ENCODE data around the gene FBXO28. TPM values are rescaled to one million over a fixed set of nuclear protein-coding genes. Genes with fewer than 3 reads are reported as not detected.

Gene FBXO28
- total and polyA plus RNA-seq, 2 experiments from 2014 or later, result 14.9 to 31.8 TPM

DNA sequence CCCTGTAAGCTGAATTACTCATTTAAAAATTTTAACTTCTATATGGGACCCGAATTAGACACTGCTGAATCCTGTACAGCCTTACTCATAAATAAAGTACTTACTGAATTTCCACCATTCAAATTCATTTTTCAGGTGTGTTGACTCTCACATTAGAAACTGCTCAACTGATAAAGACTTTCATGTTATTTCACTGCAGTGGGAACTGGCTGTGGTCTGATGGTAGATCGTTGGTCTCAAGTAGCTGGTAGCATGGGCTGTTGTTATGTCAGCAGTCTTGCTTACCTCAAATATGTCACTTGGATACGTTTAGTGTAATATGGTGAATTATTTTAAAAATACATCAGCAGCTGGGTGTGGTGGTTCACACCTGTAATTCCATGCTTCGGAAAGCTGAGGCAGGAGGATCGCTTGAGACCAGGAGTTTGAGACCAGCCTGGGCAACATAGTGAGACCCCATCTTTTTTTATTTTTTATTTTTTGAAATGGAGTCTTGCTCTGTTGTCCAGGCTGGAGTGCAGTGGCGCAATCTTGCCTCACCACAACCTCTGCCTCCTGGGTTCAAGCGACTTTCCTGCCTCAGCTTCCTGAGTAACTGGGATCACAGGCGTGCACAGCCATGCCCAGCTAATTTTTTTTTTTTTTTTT lies 79.5 kb downstream of the FBXO28 start:
- H3K27ac ChIP-seq, result no peak overlapping the region
- DNase-seq, result no peak
- H3F3A ChIP-seq (ENCODE audit: insufficient read depth), result peaks cover 20% of the 10 kb centered on the region; the same call in 1 of the 2 replicates
- TF ChIP-seq EZH2phosphoT487 (IDR thresholded peaks at IDR 0.05; ENCODE audit: insufficient read depth, low read depth) (no peak), EZH2 (IDR thresholded peaks at IDR 0.05; ENCODE audit: insufficient read depth, poor library complexity, severe bottlenecking) (no peak)
- no peak overlapping the region for H2AFZ ChIP-seq
- whole genome bisulfite sequencing, 2 experiments (ENCODE audit: low coverage in 1 of 2, low lambda C conversion rate in 2 of 2, missing lambda C conversion rate in 2 of 2), result 99% methylated on average over 8 of the region's 8 CpGs
- no peak overlapping the region for H3K9ac ChIP-seq
- no peak overlapping the region for H3K4me3 ChIP-seq
- peaks cover 58% of the 10 kb centered on the region for H3K79me2 ChIP-seq (ENCODE audit: insufficient read depth)
- no peaks in the 10 kb centered on the region for H3K9me2 ChIP-seq (ENCODE audit: insufficient read depth)
- H3K4me1 ChIP-seq (ENCODE audit: insufficient read depth), result no peaks in the 10 kb centered on the region; the same call in 1 of the 2 replicates
- H4K20me1 ChIP-seq (ENCODE audit: insufficient read depth), result 0 out of 2 replicates have a peak, but pooled peaks cover 3% of the 10 kb centered on the region
- no peak overlapping the region for H3K4me2 ChIP-seq (ENCODE audit: unreplicated experiment)
- no peaks in the 10 kb centered on the region for H3K27me3 ChIP-seq (replicated peaks; ENCODE audit: insufficient read depth)
- H3K36me3 ChIP-seq (ENCODE audit: low read depth), result peaks cover 28% of the 10 kb centered on the region
- in situ Hi-C loops (cut with MboI), result no loop called here
- H3K9me3 ChIP-seq (ENCODE audit: low read depth), result no peaks in the 10 kb centered on the region

DNA sequence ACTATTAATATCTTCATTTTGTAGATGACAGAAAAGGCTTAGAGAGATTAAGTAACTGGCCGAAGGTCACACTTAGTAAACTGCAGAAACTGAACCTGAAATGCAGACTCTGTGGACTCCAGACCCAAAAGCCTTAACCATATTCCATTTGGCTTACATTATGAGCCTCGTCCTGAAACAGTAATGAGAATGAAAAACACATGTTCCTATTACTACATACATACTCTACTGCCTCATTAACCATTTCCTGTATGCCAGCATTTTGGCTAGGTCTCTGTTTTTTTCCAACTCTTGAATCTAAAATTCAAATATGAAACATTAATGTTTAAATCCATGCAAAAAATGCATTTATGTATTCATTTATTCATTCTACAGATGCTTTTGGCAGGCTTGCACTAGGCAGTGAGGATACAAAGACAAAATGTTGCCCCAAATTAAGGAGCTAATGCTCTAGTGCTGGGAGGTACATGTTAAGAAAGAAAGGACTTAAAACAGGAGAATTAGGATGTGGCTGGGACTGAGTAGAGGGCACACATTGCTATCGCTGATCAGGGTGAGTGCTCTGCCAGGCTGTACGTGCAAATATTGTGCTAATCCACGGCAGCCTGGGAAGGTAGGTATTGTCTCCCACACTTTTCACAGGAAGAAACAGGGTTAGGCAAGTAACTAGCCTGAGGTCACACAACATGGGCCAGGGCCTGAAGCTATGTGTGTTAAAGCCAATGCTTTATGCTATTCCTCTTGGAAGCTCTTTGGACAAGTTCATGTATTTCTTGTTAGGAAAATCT lies 83.1 kb downstream of the FBXO28 start:
- 54 to 58% methylated on average over 5 of the region's 5 CpGs for WGBS, 2 experiments (ENCODE audit: low coverage in 1 of 2, low lambda C conversion rate in 2 of 2, missing lambda C conversion rate in 2 of 2)
- H3K79me2 ChIP-seq (ENCODE audit: insufficient read depth), result peaks cover 22% of the 10 kb centered on the region
- no peaks in the 10 kb centered on the region for H3K9me2 ChIP-seq (ENCODE audit: insufficient read depth)
- peaks cover 7% of the 10 kb centered on the region; the same call in 1 of the 2 replicates for H3F3A ChIP-seq (ENCODE audit: insufficient read depth)
- no peak for DNase-seq
- no peak overlapping the region for H3K9ac ChIP-seq
- H2AFZ ChIP-seq, result no peak overlapping the region
- in situ Hi-C loops (cut with MboI), result no loop called here
- H3K27ac ChIP-seq, result no peak overlapping the region
- no peaks in the 10 kb centered on the region for H4K20me1 ChIP-seq (ENCODE audit: insufficient read depth)
- no peaks in the 10 kb centered on the region for H3K9me3 ChIP-seq (ENCODE audit: low read depth)
- H3K4me1 ChIP-seq (ENCODE audit: insufficient read depth), result no peaks in the 10 kb centered on the region
- peaks cover 18% of the 10 kb centered on the region for H3K36me3 ChIP-seq (ENCODE audit: low read depth)
- no peak overlapping the region for H3K4me3 ChIP-seq
- no peak for TF ChIP-seq EZH2 (IDR thresholded peaks at IDR 0.05; ENCODE audit: insufficient read depth, poor library complexity, severe bottlenecking)
- no peak overlapping the region for H3K4me2 ChIP-seq (ENCODE audit: unreplicated experiment)
- H3K27me3 ChIP-seq (replicated peaks; ENCODE audit: insufficient read depth), result no peaks in the 10 kb centered on the region

DNA sequence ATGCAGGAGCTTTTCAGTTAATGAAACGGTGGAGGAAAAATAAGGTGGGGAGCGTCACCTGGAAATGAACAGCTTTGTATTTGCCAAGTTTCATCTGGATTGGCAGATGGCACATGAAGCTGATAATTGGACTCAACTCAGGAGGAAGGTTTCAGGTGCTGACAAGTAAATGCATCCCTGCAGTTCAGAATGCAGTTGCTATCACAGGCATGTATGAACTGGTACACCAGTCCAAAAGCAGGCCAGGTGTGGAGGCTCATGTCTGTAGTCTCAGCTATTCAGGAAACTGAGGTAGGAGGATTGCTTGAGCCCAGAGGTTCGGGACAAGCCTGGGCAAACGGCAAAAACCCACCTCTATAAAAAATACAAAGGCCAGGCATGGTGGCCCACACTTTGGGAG lies 84.7 kb downstream of the FBXO28 start:
- in situ Hi-C loops (cut with MboI), result no loop called here
- Histone ChIP-seq H3K4me2 (ENCODE audit: unreplicated experiment) (no peak overlapping the region), H2AFZ (no peak overlapping the region), H3K27ac (no peak overlapping the region), H3K9me2 (ENCODE audit: insufficient read depth) (no peaks in the 10 kb centered on the region), H4K20me1 (ENCODE audit: insufficient read depth) (no peaks in the 10 kb centered on the region), H3K36me3 (ENCODE audit: low read depth) (peaks cover 6% of the 10 kb centered on the region; the same call in 1 of the 2 replicates), H3K4me3 (no peak overlapping the region), H3K9me3 (ENCODE audit: low read depth) (no peaks in the 10 kb centered on the region), H3K79me2 (ENCODE audit: insufficient read depth) (peaks cover 8% of the 10 kb centered on the region), H3K4me1 (ENCODE audit: insufficient read depth) (peaks cover 7% of the 10 kb centered on the region; the same call in 1 of the 2 replicates), H3K9ac (no peak overlapping the region), H3K27me3 (replicated peaks; ENCODE audit: insufficient read depth) (no peaks in the 10 kb centered on the region), H3F3A (ENCODE audit: insufficient read depth) (peaks cover 19% of the 10 kb centered on the region)
- TF ChIP-seq EZH2phosphoT487 (IDR thresholded peaks at IDR 0.05; ENCODE audit: insufficient read depth, low read depth), result no peak
- no peak for TF ChIP-seq EZH2 (IDR thresholded peaks at IDR 0.05; ENCODE audit: insufficient read depth, poor library complexity, severe bottlenecking)
- no peak for DNase-seq
- 96 to 100% methylated on average over 4 of the region's 4 CpGs for WGBS, 2 experiments (ENCODE audit: low coverage in 1 of 2, low lambda C conversion rate in 2 of 2, missing lambda C conversion rate in 2 of 2)

DNA sequence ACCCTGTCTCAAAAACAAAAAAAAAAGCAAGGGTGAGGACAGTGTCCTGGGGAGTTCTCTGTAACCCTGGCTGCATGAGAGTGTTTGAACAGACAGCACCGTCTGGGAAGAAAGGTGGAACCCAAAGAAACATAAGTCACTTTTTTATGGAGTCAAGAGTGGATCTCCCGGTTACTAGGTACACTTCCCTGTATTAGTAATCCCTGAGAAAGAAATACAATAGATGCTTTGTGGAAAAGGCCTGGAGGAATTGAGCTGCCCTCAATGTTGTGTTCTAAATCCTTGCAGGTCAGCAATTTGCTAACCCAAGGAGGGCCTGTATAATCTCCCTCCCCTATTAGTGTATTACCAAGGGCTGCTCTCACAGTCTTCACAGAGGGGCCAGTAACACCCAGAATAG lies 85.8 kb downstream of the FBXO28 start:
- Histone ChIP-seq H3K27me3 (replicated peaks; ENCODE audit: insufficient read depth) (no peaks in the 10 kb centered on the region), H3K4me3 (no peak overlapping the region), H3F3A (ENCODE audit: insufficient read depth) (peaks cover 26% of the 10 kb centered on the region), H3K9me3 (ENCODE audit: low read depth) (no peaks in the 10 kb centered on the region), H3K27ac (no peak overlapping the region), H3K9me2 (ENCODE audit: insufficient read depth) (no peaks in the 10 kb centered on the region), H3K36me3 (ENCODE audit: low read depth) (no peaks in the 10 kb centered on the region; the same call in 1 of the 2 replicates), H3K79me2 (ENCODE audit: insufficient read depth) (no peaks in the 10 kb centered on the region), H3K4me2 (ENCODE audit: unreplicated experiment) (no peak overlapping the region), H2AFZ (no peak overlapping the region), H3K4me1 (ENCODE audit: insufficient read depth) (peaks cover 18% of the 10 kb centered on the region), H3K9ac (no peak overlapping the region), H4K20me1 (ENCODE audit: insufficient read depth) (no peaks in the 10 kb centered on the region)
- in situ Hi-C loops (cut with MboI), result no loop called here
- TF ChIP-seq EZH2 (IDR thresholded peaks at IDR 0.05; ENCODE audit: insufficient read depth, poor library complexity, severe bottlenecking) (no peak), EZH2phosphoT487 (IDR thresholded peaks at IDR 0.05; ENCODE audit: insufficient read depth, low read depth) (no peak)
- 68 to 72% methylated on average over 2 of the region's 2 CpGs for WGBS, 2 experiments (ENCODE audit: low coverage in 1 of 2, low lambda C conversion rate in 2 of 2, missing lambda C conversion rate in 2 of 2)
- no peak for DNase-seq
